BLaER1 (cell line): ENCODE measurements around the gene PRPF8.
"Not testable (repeated sequence)": the region's sequence is repeated elsewhere in the genome, so short reads cannot be mapped to it uniquely, and the experiment has no call there.

Experiments
- H3K27ac ChIP-seq: shearing (Covaris generic); formaldehyde crosslinking; 2 replicates; pipeline ENCODE4 v1.8.1; 2022
- H3K27me3 ChIP-seq: shearing (Covaris generic); formaldehyde crosslinking; 2 replicates; pipeline ENCODE4 v1.8.1; 2022
- H3K36me3 ChIP-seq: shearing (Covaris generic); formaldehyde crosslinking; 2 replicates; pipeline ENCODE4 v1.8.1; 2022
- H3K4me1 ChIP-seq: shearing (Covaris generic); formaldehyde crosslinking; 2 replicates; pipeline ENCODE4 v1.8.1; 2022
- H3K4me2 ChIP-seq: shearing (Covaris generic); formaldehyde crosslinking; 2 replicates; pipeline ENCODE4 v1.8.1; 2022
- H3K4me3 ChIP-seq: shearing (Covaris generic); formaldehyde crosslinking; 2 replicates; pipeline ENCODE4 v1.8.1; 2022
- H3K9ac ChIP-seq: shearing (Covaris generic); formaldehyde crosslinking; 2 replicates; pipeline ENCODE4 v1.8.1; 2022
- H3K9me3 ChIP-seq: shearing (Covaris generic); formaldehyde crosslinking; 2 replicates; pipeline ENCODE4 v1.8.1; 2022
- H4K20me1 ChIP-seq: shearing (Covaris generic); formaldehyde crosslinking; 2 replicates; pipeline ENCODE4 v1.8.1; 2022
- Cebpa-rat ChIP-seq: shearing (Covaris generic); IDR thresholded peaks from 2 replicates; pipeline ENCODE4 v1.8.1; 2022

Gene PRPF8

GRCh38 chr17:1726626-1727257, 42.1 kb upstream of the PRPF8 start:
- H3K27me3 ChIP-seq: no peaks in the 10 kb centered on the region
- no peak overlapping the region for H3K27ac ChIP-seq
- H3K4me3 ChIP-seq: no peak overlapping the region
- no peaks in the 10 kb centered on the region for H4K20me1 ChIP-seq
- H3K4me1 ChIP-seq: peaks cover 91% of the 10 kb centered on the region
- no peak overlapping the region for H3K9ac ChIP-seq
- no peak for TF ChIP-seq Cebpa-rat
- H3K9me3 ChIP-seq: no peaks in the 10 kb centered on the region
- H3K36me3 ChIP-seq: peaks cover 48% of the 10 kb centered on the region
- H3K4me2 ChIP-seq: no peak overlapping the region

GRCh38 chr17:1725642-1726511, 41.2 kb upstream of the PRPF8 start:
- Histone ChIP-seq H3K4me1 (peaks cover 91% of the 10 kb centered on the region), H3K4me3 (peak overlapping the region; percentile 78), H3K27ac (peak overlapping the region; percentile 96), H3K4me2 (peak overlapping the region; percentile 99), H3K27me3 (no peaks in the 10 kb centered on the region), H3K36me3 (peaks cover 44% of the 10 kb centered on the region), H3K9me3 (no peaks in the 10 kb centered on the region), H3K9ac (peak overlapping the region; percentile 86), H4K20me1 (no peaks in the 10 kb centered on the region)
- TF ChIP-seq Cebpa-rat: no peak

- H3K9ac ChIP-seq: peak overlapping the region; percentile 86
- peak overlapping the region; percentile 96 for H3K27ac ChIP-seq
- H3K9me3 ChIP-seq: no peaks in the 10 kb centered on the region
These were observed 40.4 kb upstream of the PRPF8 start for GRCh38 chr17:1724869-1725641.

GRCh38 chr17:1724351-1724868, 39.7 kb upstream of the PRPF8 start, which contains the start of gene WDR81:
Gene WDR81, plus strand, starts transcription at chr17:1724704. Its CDS starts 256 bp downstream, at chr17:1724960.
- TF ChIP-seq Cebpa-rat: no peak
- Histone ChIP-seq H3K4me3 (peak within 1 kb of the TSS; percentile 78), H3K27ac (peak within 1 kb of the TSS; percentile 96), H3K9ac (peak within 1 kb of the TSS; percentile 86), H4K20me1 (no peaks in the 10 kb centered on the region), H3K9me3 (no peaks in the 10 kb centered on the region), H3K4me2 (peak within 1 kb of the TSS; percentile 99), H3K4me1 (peaks cover 85% of the 10 kb centered on the region), H3K36me3 (peaks cover 37% of the 10 kb centered on the region), H3K27me3 (no peaks in the 10 kb centered on the region)

More at GRCh38 chr17:1724869-1725641, 40.4 kb upstream of the PRPF8 start:
- no peak for TF ChIP-seq Cebpa-rat
- Histone ChIP-seq H4K20me1 (no peaks in the 10 kb centered on the region), H3K4me2 (peak overlapping the region; percentile 99), H3K27me3 (no peaks in the 10 kb centered on the region), H3K36me3 (peaks cover 37% of the 10 kb centered on the region), H3K4me1 (peaks cover 91% of the 10 kb centered on the region), H3K4me3 (peak overlapping the region; percentile 78)

GRCh38 chr17:1722022-1722421, 37.4 kb upstream of the PRPF8 start:
- peak overlapping the region; percentile 99 for H3K4me2 ChIP-seq
- peak overlapping the region; percentile 86; the same call in 1 of the 2 replicates for H3K9ac ChIP-seq
- H4K20me1 ChIP-seq, H3K4me3 ChIP-seq, H3K9me3 ChIP-seq, H3K27me3 ChIP-seq: not testable (repeated sequence)
- H3K4me1 ChIP-seq: peaks cover 77% of the 10 kb centered on the region
- peaks cover 17% of the 10 kb centered on the region for H3K36me3 ChIP-seq
- peak overlapping the region; percentile 96 for H3K27ac ChIP-seq

- H3K27me3 ChIP-seq: no peaks in the 10 kb centered on the region
- H3K4me3 ChIP-seq: no peak overlapping the region
- 0 out of 2 replicates have a peak overlapping the region, but pooled peaks have one; percentile 51 for H3K27ac ChIP-seq
- H3K4me2 ChIP-seq: peak overlapping the region; percentile 29
- TF ChIP-seq Cebpa-rat: no peak
- no peaks in the 10 kb centered on the region for H3K9me3 ChIP-seq
- no peaks in the 10 kb centered on the region for H4K20me1 ChIP-seq
- peaks cover 69% of the 10 kb centered on the region for H3K4me1 ChIP-seq
- peaks cover 6% of the 10 kb centered on the region for H3K36me3 ChIP-seq
- no peak overlapping the region for H3K9ac ChIP-seq
These were observed 36.3 kb upstream of the PRPF8 start for GRCh38 chr17:1720856-1721386.

- Histone ChIP-seq H3K4me1 (peaks cover 69% of the 10 kb centered on the region), H3K4me2 (peak overlapping the region; percentile 95), H3K27me3 (peaks cover 21% of the 10 kb centered on the region), H4K20me1 (peaks cover 15% of the 10 kb centered on the region), H3K9me3 (no peaks in the 10 kb centered on the region), H3K4me3 (no peak overlapping the region), H3K9ac (no peak overlapping the region; the same call in 1 of the 2 replicates), H3K36me3 (no peaks in the 10 kb centered on the region), H3K27ac (peak overlapping the region; percentile 93)
- TF ChIP-seq Cebpa-rat: no peak
These were observed 33.9 kb upstream of the PRPF8 start for GRCh38 chr17:1718362-1719165.

- TF ChIP-seq Cebpa-rat: no peak
- Histone ChIP-seq H4K20me1 (peaks cover 30% of the 10 kb centered on the region), H3K4me2 (peak overlapping the region; percentile 95), H3K36me3 (no peaks in the 10 kb centered on the region), H3K4me3 (peak overlapping the region; percentile 71), H3K4me1 (peaks cover 55% of the 10 kb centered on the region), H3K9me3 (no peaks in the 10 kb centered on the region), H3K9ac (peak overlapping the region; percentile 87), H3K27me3 (peaks cover 36% of the 10 kb centered on the region), H3K27ac (peak overlapping the region; percentile 93)
These were observed 32.4 kb upstream of the PRPF8 start for GRCh38 chr17:1716912-1717695.
